ENCODE measurements around the gene ACKR4. TPM values are rescaled to one million over a fixed set of nuclear protein-coding genes. Genes with fewer than 3 reads are reported as not detected.
"Not testable (repeated sequence)": the region's sequence is repeated elsewhere in the genome, so short reads cannot be mapped to it uniquely, and the experiment has no call there.

Gene ACKR4
- 2.8 TPM for total RNA-seq
- long read RNA-seq, result 0 reads

- intact Hi-C loops (cut with DNase I), result no loop called here
- ATAC-seq, result no peak
- DNase-seq (ENCODE audit: missing footprints), result no peak
Observed at GRCh38 chr3:132596816-132597433, at the start of gene ACKR4. Gene ACKR4, plus strand, starts transcription at chr3:132597270. Its CDS starts 3,128 bp downstream, at chr3:132600398.

DNA sequence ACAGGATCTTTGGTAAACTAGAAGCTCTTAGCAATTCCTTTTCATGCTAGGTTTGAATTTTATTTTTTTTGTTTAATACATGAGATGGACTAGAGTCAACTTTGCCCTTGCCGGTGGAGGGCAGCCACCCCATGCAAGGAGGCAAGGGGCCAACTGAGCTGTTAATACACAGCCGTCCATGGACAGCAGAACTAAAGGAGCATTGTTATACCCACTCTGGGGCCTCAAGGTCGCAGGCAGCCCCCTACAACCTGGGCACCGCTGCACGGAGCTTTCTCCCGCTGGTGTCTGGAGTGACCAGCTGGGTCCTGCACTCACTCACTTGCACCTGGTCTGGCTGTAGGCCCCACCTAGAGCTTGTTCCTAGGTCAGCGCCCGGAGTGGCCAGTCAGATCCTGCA, 47.9 kb upstream of the ACKR4 start:
- peak; percentile 65 for DNase-seq (ENCODE audit: missing footprints)
- intact Hi-C loops (cut with DNase I), result no loop called here
- no peak for ATAC-seq

DNA sequence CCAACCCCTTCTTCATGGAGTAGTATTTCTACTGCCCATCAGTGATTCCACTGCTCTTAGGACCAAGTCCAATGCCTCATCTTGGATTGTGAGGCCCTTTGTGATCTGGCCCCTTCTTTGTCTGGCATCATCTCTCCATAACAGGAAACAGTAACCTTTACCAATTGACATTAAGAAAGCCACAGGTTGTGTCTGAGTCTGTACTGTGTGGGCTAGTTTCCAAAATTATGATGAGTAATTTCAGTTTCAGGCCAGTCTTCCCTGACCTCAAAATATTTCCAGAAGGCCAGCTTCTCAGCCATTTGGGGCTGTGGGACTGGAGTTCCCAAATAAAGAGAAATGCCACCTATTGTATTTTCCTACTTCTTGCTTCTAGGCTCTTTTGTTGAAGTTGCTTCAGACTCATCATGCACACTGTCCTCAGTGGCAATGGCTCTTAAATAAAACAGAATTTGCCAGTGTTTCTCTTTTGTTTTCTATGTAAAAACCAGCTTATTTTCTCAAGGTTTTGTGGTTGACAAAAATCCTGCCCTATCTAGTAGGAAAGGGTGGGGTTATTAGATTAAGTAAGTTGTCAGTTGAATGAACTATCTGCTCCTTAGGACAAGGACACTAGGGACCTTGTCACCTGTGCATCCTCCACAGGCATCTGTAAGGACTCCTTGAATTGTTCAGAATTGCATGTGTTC, 47.0 kb upstream of the ACKR4 start:
- intact Hi-C loops (cut with DNase I), result no loop called here
- DNase-seq (ENCODE audit: missing footprints), result no peak
- no peak for ATAC-seq

- ATAC-seq (no peak), DNase-seq (ENCODE audit: missing footprints) (no peak)
- intact Hi-C loops (cut with DNase I), result no loop called here
Observed at GRCh38 chr3:132550579-132551305, 46.3 kb upstream of the ACKR4 start.

- intact Hi-C loops (cut with DNase I), result no loop called here
- DNase-seq (ENCODE audit: missing footprints) (no peak), ATAC-seq (peak; percentile 23)
Observed at GRCh38 chr3:132553826-132554225, 43.2 kb upstream of the ACKR4 start.

GRCh38 chr3:132554437-132554836, 42.6 kb upstream of the ACKR4 start:
- DNase-seq (ENCODE audit: missing footprints) (no peak), ATAC-seq (no peak)
- intact Hi-C loops (cut with DNase I), result no loop called here

- no peak for DNase-seq (ENCODE audit: missing footprints)
- intact Hi-C loops (cut with DNase I), result no loop called here
- no peak for ATAC-seq
Observed at GRCh38 chr3:132555306-132556035, 41.6 kb upstream of the ACKR4 start.

DNA sequence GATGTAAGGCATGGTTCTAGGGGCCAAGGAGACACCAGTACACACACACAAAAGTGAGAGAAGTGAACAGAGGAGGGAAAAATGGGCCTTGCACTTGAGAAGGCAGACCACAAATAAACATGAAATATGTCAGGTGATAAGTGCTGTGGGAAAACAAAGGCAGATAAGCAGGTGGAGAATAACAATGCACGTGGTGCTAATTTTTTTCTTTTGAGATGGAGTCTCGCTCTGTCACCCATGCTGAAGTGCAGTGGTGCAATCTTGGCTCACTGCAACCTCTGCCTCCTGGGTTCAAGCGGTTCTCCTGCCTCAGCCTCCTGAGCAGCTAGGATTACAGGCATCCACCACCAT, 41.1 kb upstream of the ACKR4 start:
- ATAC-seq; intact Hi-C loops (cut with DNase I); DNase-seq (ENCODE audit: missing footprints): not testable (repeated sequence)

DNA sequence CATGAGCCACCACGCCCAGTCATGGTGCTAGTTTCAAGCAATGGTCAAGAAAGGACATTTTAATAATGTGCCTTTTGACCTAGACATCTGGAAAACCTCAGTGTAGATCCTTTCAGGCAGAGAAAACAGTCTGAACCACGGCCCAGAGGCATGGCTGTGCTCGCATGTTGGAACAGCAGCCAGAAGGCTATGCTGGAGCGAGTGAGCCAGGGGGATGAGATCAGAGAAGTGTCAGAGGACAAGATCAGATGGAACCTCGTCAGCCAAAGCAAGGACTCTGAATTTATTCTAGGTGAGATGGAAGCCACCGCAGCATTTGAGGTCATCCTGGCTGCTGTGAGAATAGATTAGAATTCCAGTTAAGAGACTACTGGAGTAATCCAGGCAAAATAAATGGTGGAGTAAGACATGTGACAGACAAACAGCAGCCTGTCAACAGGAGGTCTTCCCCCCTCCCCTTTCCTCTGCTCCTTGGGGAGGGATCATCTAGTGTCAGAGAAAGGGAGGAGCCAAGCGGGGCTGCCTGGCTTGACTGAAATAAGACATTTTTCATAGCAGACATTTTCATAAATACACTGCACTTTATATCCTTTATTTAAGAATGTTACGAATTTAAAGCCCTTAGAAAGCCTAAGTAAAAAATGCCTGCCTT, 40.4 kb upstream of the ACKR4 start:
- DNase-seq (ENCODE audit: missing footprints) (peak; percentile 86), ATAC-seq (peak; percentile 93)
- intact Hi-C loops (cut with DNase I), result no loop called here

- no peak for DNase-seq (ENCODE audit: missing footprints)
- intact Hi-C loops (cut with DNase I), result no loop called here
- ATAC-seq, result no peak
Observed at GRCh38 chr3:132561003-132561402, 36.1 kb upstream of the ACKR4 start.

DNA sequence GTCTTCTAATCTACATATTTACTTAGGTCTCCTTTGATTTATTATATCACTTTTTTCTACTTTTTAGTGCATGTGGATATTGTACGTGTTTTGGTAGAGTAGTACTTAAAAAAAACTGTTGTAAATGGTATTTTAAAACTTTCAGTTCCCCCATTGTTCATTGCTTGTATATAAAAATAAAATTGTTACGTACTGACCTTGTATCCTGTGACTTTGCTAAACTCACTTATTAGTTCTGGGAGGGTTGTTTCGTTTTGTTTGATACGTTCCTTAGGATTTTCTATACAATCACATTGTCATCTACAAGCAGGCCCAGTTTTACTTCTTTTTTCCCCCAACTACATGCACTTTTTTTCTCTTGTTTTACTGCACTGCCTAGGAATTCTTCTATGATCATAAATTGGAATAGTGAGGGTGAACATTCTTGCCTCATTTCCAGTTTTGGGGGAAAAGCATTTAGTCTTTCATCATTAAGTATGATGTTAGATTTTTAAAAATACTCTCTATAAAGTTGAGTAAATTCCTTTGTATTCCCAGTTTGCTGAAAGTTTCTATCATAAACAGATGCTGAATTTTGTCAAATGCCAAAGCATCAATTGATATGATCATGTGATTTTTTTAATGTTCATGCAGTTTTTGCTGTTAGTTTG, 33.5 kb upstream of the ACKR4 start:
- ATAC-seq (no peak), DNase-seq (ENCODE audit: missing footprints) (no peak)
- intact Hi-C loops (cut with DNase I), result no loop called here

- intact Hi-C loops (cut with DNase I), result no loop called here
- ATAC-seq, result no peak
- DNase-seq (ENCODE audit: missing footprints), result no peak
Observed at GRCh38 chr3:132564070-132564465, 33.0 kb upstream of the ACKR4 start.

- intact Hi-C loops (cut with DNase I), result no loop called here
- ATAC-seq (no peak), DNase-seq (ENCODE audit: missing footprints) (no peak)
Observed at GRCh38 chr3:132568422-132568821, 28.6 kb upstream of the ACKR4 start.

DNA sequence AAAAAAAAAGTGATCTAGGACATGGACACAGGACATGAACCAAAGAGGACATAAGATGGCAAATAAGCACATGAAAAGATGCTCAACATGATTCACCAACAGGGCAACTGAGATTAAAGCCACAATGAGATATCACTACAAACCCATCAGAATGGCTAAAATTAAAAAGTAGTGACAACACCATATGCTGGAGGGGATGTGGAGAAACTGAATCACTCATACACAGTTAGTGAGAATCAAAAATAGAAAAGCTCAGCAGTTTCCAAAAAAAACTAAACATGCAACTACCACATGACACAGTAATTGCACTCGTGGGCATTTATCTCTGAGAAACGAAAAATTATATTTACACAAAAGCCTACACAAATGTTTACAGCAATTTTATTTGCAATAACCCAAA, 27.9 kb upstream of the ACKR4 start:
- DNase-seq (ENCODE audit: missing footprints), result no peak
- intact Hi-C loops (cut with DNase I), result no loop called here
- no peak for ATAC-seq

DNA sequence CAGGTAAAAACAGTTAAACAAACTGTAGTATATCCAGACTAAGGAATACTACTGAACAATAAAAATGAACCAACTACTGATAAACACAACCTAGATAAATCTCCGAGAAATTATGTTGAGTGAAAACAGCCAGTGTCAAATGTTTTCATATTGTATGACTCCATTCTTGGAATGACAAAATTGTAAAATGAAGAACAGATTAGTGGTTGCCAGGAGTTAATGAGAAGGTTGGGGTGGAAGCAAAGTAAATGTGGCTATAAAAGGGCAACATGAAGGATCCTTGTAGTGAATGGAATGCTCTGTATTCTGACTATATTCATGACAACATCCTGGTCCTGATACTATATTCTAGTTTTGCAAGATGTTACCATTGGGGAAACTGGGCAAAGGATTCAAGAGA, 27.5 kb upstream of the ACKR4 start:
- DNase-seq (ENCODE audit: missing footprints) (no peak), ATAC-seq (peak; percentile 8)
- intact Hi-C loops (cut with DNase I), result no loop called here

- ATAC-seq (no peak), DNase-seq (ENCODE audit: missing footprints) (no peak)
- intact Hi-C loops (cut with DNase I), result no loop called here
Observed at GRCh38 chr3:132570016-132570415, 27.1 kb upstream of the ACKR4 start.

- DNase-seq (ENCODE audit: missing footprints), result no peak
- ATAC-seq, result peak; percentile 66
- intact Hi-C loops (cut with DNase I), result no loop called here
Observed at GRCh38 chr3:132573797-132574211, 23.3 kb upstream of the ACKR4 start.

DNA sequence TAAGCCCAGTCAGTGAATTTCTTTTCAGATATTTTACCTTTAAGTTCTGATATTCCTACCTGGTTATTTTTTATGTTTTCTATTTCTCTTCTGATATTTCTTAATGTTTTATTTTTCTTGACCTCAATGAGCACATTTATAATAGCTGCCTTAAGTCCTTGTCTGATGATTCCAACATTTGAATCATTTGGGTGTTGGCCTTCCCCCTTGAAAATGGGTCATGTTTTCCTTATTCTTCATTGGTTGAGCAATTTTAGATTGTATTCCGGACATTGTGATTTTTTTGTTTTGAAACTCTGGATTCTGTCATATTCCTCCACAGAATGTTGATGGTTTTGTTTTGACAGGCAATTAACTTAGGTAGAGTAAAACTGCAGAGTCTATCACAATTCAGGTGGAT, 9.7 kb upstream of the ACKR4 start:
- no peak for DNase-seq (ENCODE audit: missing footprints)
- no peak for ATAC-seq
- intact Hi-C loops (cut with DNase I), result no loop called here

DNA sequence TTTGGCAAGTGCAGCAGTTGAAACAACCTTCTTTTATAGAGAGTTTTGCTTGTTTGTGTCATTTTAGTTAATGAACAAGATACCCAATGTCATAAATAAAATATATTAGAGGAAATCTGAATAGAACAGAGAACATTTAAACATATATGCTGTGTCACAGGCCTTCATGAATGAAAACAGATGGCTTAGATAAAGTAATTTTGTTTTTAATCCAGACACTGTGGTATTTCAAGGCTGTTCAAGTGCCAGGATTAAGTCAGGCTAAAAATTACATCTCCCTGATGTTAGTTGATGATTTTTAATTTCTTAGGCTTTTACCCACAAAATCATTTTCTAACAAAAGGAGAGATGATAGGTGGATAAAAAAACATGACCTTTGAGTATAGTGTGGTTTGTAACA, 4.9 kb upstream of the ACKR4 start:
- intact Hi-C loops (cut with DNase I), result no loop called here
- ATAC-seq (no peak), DNase-seq (ENCODE audit: missing footprints) (no peak)

Measured in Right ventricle myocardium inferior (tissue), 1 donor.